ENCODE measurements around the gene PHYHD1. TPM values are rescaled to one million over a fixed set of nuclear protein-coding genes. Genes with fewer than 3 reads are reported as not detected.

PHYHD1 gene
- total RNA-seq, 2 experiments from 2014 or later = 0.47 to 0.63 TPM

- Mint-ChIP-seq H3K9me3 (ENCODE audit: low read depth) (no peaks in the 10 kb centered on the region), H3K27ac (peak overlapping the region; percentile 46), H3K4me3 (no peak overlapping the region), H3K4me1 (peaks cover 49% of the 10 kb centered on the region), H3K36me3 (peaks cover 29% of the 10 kb centered on the region), H3K27me3 (no peaks in the 10 kb centered on the region)
- DNase-seq = peak; percentile 47
- ATAC-seq = peak; percentile 37
- CTCF ChIA-PET = interaction anchor here (1.5 kb wide), 1 partner anchor 35 kb away, joined by 4 read pairs; no protein-coding TSS in a partner anchor
Measured at GRCh38 chr9:128892221-128892921, 28.4 kb upstream of the PHYHD1 start.

GRCh38 chr9:128893354-128893753 lies 27.4 kb upstream of the PHYHD1 start:
- Mint-ChIP-seq H3K4me1 (peaks cover 54% of the 10 kb centered on the region), H3K36me3 (peaks cover 34% of the 10 kb centered on the region), H3K27ac (peak overlapping the region; percentile 5), H3K9me3 (ENCODE audit: low read depth) (no peaks in the 10 kb centered on the region), H3K4me3 (no peak overlapping the region), H3K27me3 (no peaks in the 10 kb centered on the region)
- CTCF ChIA-PET = interaction anchor here (0.7 to 1.5 kb wide), 4 partner anchors 9 to 34 kb away, joined by 3 to 4 read pairs (median 4); partner anchors contain the start of genes KYAT1 and LRRC8A
- ATAC-seq = no peak
- DNase-seq = no peak

DNA sequence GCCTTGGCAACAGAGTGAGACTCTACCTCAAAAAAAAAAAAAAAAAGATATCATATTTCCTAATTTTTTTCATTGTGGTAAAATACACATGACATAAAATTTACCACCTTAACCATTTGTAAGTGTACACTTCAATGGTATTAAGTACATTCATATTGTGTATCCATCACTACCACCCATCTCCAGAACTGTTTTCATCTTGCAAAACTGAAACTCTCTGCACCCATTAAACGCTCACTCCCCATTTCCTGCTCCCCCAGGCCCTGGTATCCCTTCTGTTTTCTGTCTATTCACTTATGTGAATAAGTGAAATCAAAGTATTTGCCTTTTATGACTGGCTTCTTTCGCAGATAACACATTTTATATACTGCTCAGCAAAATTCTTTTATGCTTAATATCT lies 26.0 kb upstream of the PHYHD1 start:
- DNase-seq (no peak), ATAC-seq (peak; percentile 59)
- H3K9me3 Mint-ChIP-seq (ENCODE audit: low read depth) = no peaks in the 10 kb centered on the region
- H3K27ac Mint-ChIP-seq = peak overlapping the region; percentile 81
- no peak overlapping the region for H3K4me3 Mint-ChIP-seq
- H3K36me3 Mint-ChIP-seq = peaks cover 32% of the 10 kb centered on the region
- CTCF ChIA-PET = interaction anchor here (1.3 to 1.4 kb wide), 2 partner anchors 8 to 34 kb away, joined by 3 to 4 read pairs; no protein-coding TSS in a partner anchor
- no peaks in the 10 kb centered on the region for H3K27me3 Mint-ChIP-seq
- peaks cover 63% of the 10 kb centered on the region for H3K4me1 Mint-ChIP-seq

GRCh38 chr9:128895556-128895955 lies 25.2 kb upstream of the PHYHD1 start:
- CTCF ChIA-PET = interaction anchor here (1.3 to 2.5 kb wide), 3 partner anchors 11 to 33 kb away, joined by 3 to 8 read pairs (median 5); partner anchors contain the start of genes KYAT1 and LRRC8A
- Mint-ChIP-seq H3K27ac (peak overlapping the region; percentile 81), H3K36me3 (peaks cover 30% of the 10 kb centered on the region), H3K4me3 (no peak overlapping the region), H3K9me3 (ENCODE audit: low read depth) (no peaks in the 10 kb centered on the region), H3K27me3 (no peaks in the 10 kb centered on the region), H3K4me1 (peaks cover 71% of the 10 kb centered on the region)
- no peak for ATAC-seq
- DNase-seq = no peak

- peaks cover 22% of the 10 kb centered on the region for H3K36me3 Mint-ChIP-seq
- H3K4me3 Mint-ChIP-seq = no peak overlapping the region
- CTCF ChIA-PET = interaction anchor here (0.5 to 2.5 kb wide), 7 partner anchors 14 to 604 kb away, joined by 3 to 8 read pairs (median 4); partner anchors contain the start of genes ENDOG, KYAT1 and LRRC8A
- DNase-seq = no peak
- peak overlapping the region; percentile 97 for H3K27ac Mint-ChIP-seq
- no peaks in the 10 kb centered on the region for H3K9me3 Mint-ChIP-seq (ENCODE audit: low read depth)
- H3K4me1 Mint-ChIP-seq = peaks cover 83% of the 10 kb centered on the region
- ATAC-seq = no peak
- H3K27me3 Mint-ChIP-seq = no peaks in the 10 kb centered on the region
Measured at GRCh38 chr9:128898382-128898781, 22.4 kb upstream of the PHYHD1 start.

DNA sequence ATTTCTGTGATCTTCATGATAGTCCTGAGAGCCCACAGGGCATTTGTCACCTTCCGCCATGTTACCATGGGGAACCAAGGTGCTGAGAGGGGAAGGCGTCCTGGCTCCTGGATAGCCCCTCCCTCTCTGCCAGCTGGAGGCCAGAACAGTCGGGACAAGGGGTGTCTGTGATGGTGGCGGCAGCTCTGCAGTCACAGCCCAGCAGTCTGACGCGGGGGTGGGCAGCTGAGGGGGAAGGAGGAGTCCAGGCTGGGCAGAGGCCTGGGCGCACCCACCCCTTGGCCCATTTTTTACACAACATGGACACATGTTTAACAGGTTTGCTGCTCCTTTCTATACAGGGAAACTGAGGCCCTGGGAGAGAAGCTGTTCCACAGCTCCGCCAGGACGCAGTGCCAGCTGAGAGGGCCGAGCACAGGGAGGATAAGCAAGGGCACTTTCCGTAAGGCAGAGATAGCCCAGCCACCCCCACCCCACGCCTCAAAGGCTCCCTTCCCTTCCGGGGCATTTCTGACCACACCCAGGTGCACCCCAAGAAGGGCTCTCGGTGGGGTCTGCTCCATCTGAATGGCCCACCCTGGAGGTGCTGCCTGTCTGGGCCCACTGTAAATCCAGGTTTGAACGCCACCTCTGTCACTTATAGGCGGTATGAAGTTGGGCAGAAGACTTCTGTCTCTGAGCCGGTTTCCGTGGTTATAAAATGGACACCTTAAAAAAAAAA lies 21.8 kb upstream of the PHYHD1 start:
- peak overlapping the region; percentile 97 for H3K27ac Mint-ChIP-seq
- no peak for ATAC-seq
- H3K9me3 Mint-ChIP-seq (ENCODE audit: low read depth) = no peaks in the 10 kb centered on the region
- peak overlapping the region; percentile 49 for H3K4me3 Mint-ChIP-seq
- no peaks in the 10 kb centered on the region for H3K27me3 Mint-ChIP-seq
- DNase-seq = no peak
- peaks cover 86% of the 10 kb centered on the region for H3K4me1 Mint-ChIP-seq
- CTCF ChIA-PET = interaction anchor here (1.0 to 1.5 kb wide), 4 partner anchors 14 to 81 kb away, joined by 3 to 5 read pairs (median 4); partner anchors contain the start of gene ENDOG
- H3K36me3 Mint-ChIP-seq = peaks cover 19% of the 10 kb centered on the region

DNA sequence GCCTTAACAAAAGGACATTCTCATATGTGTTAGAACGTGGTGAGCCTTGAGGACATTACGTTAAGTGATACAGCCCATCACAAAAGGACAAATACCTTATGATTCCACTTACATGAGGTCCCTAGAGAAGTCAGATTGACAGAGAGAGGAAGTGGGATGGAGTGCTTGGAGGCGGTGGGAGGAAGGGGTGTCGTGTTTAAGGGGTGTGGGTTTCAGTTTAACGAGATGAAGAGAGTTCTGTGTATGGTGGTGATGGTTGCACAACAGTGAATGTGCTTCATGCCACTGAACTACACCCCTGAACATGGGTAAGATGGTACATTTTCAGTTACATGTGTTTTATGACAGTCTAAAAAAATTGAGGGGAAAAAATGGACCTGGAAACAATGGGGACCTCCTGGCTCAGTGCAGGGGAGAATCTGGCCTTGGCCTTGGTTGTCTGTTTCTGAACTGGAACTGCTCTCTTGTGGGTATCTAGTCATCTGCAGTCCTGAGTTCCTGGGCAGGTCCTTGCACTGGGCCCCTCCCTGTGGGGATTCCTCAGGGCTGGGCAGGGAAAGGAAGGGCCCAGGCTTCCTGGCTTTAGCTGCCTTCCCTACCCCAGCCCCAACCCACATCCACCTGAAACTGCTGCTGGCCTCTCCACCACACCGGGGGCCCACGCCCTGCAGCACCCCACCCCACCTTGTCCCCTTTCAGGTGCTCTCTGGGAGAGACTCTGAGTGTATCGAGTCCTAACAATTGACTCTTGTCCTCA lies 21.0 kb upstream of the PHYHD1 start:
- Mint-ChIP-seq H3K27ac (peak overlapping the region; percentile 97), H3K27me3 (no peaks in the 10 kb centered on the region), H3K4me1 (peaks cover 85% of the 10 kb centered on the region), H3K36me3 (peaks cover 17% of the 10 kb centered on the region), H3K9me3 (ENCODE audit: low read depth) (no peaks in the 10 kb centered on the region), H3K4me3 (peak overlapping the region; percentile 49)
- ATAC-seq (peak; percentile 40), DNase-seq (peak; percentile 67)
- CTCF ChIA-PET = interaction anchor here (0.7 to 2.2 kb wide), 6 partner anchors 15 to 36 kb away, joined by 3 to 7 read pairs (median 4); partner anchors contain the start of gene KYAT1

- Mint-ChIP-seq H3K36me3 (peaks cover 13% of the 10 kb centered on the region), H3K9me3 (ENCODE audit: low read depth) (no peaks in the 10 kb centered on the region), H3K4me3 (no peak overlapping the region), H3K27ac (peak overlapping the region; percentile 97), H3K4me1 (peaks cover 72% of the 10 kb centered on the region), H3K27me3 (no peaks in the 10 kb centered on the region)
- CTCF ChIA-PET = interaction anchor here (0.9 to 2.2 kb wide), 3 partner anchors 14 to 27 kb away, joined by 3 to 7 read pairs (median 3); no protein-coding TSS in a partner anchor
- no peak for DNase-seq
- ATAC-seq = no peak
Measured at GRCh38 chr9:128901379-128901778, 19.4 kb upstream of the PHYHD1 start.

DNA sequence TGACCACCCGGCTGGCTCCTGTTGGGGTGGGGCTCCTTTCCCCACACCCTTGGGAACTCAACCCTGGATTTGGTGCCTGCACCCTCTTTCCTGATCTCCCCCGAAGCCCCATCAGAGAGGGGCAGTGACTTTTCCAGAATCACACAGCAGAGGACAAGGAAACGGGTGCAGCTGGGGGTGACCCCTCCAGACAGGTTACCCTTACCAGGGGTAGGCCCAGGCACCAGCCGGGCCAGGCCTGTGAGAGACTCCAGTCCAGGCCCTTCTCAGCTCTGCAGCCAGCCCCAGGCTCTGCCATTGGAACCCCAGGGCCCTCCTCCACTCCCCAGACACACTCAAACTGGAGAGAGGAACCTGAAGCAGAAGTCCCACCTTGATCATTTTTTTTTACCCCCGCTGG lies 19.0 kb upstream of the PHYHD1 start:
- DNase-seq = peak; percentile 45
- Mint-ChIP-seq H3K4me3 (peak overlapping the region; percentile 30), H3K27ac (peak overlapping the region; percentile 97), H3K36me3 (peaks cover 14% of the 10 kb centered on the region), H3K9me3 (ENCODE audit: low read depth) (no peaks in the 10 kb centered on the region), H3K27me3 (no peaks in the 10 kb centered on the region), H3K4me1 (peaks cover 72% of the 10 kb centered on the region)
- CTCF ChIA-PET = interaction anchor here (0.6 to 2.2 kb wide), 7 partner anchors 14 to 42 kb away, joined by 3 to 7 read pairs (median 3); partner anchors contain the start of genes KYAT1 and LRRC8A
- peak; percentile 25 for ATAC-seq

GRCh38 chr9:128902351-128903078 lies 18.3 kb upstream of the PHYHD1 start:
- DNase-seq (peak; percentile 96), ATAC-seq (peak; percentile 92)
- H3K27ac Mint-ChIP-seq = peak overlapping the region; percentile 97
- CTCF ChIA-PET = interaction anchor here (0.6 to 2.2 kb wide), 10 partner anchors 8 to 84 kb away, joined by 3 to 7 read pairs (median 3); partner anchors contain the start of genes ENDOG, KYAT1 and LRRC8A
- peaks cover 16% of the 10 kb centered on the region for H3K36me3 Mint-ChIP-seq
- H3K4me3 Mint-ChIP-seq = peak overlapping the region; percentile 30
- peaks cover 69% of the 10 kb centered on the region for H3K4me1 Mint-ChIP-seq
- H3K9me3 Mint-ChIP-seq (ENCODE audit: low read depth) = no peaks in the 10 kb centered on the region
- no peaks in the 10 kb centered on the region for H3K27me3 Mint-ChIP-seq

DNA sequence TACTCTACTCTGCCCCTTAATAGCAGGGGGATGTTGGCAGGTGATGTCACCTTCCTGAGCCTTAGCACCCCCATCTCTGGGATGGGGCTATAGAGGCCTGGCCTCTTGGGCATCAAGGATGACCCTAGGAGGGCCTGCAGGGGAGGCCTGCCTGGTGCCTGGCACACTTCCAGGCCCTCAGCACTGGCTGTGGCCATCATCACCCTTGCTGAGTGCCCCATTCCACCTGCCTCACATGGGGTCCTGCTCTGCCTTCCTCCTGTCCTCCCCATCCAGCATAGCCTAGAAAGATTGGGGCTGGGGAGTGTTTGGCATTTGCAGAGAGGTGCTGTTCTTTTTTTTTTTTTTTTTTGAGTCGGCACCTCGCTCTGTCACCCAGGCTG lies 17.7 kb upstream of the PHYHD1 start:
- DNase-seq (no peak), ATAC-seq (no peak)
- CTCF ChIA-PET = interaction anchor here (0.7 to 1.5 kb wide), 5 partner anchors 9 to 85 kb away, joined by 3 to 5 read pairs (median 4); partner anchors contain the start of genes ENDOG, KYAT1 and LRRC8A
- peak overlapping the region; percentile 97 for H3K27ac Mint-ChIP-seq
- no peaks in the 10 kb centered on the region for H3K9me3 Mint-ChIP-seq (ENCODE audit: low read depth)
- no peaks in the 10 kb centered on the region for H3K27me3 Mint-ChIP-seq
- peaks cover 18% of the 10 kb centered on the region for H3K36me3 Mint-ChIP-seq
- H3K4me3 Mint-ChIP-seq = peak overlapping the region; percentile 30
- peaks cover 66% of the 10 kb centered on the region for H3K4me1 Mint-ChIP-seq
